PFSK-1 (cell line): ENCODE measurements around the gene FAM171A1.

Experiments used
- FOXP2 ChIP-seq: optimal IDR thresholded peaks from 2 replicates; pipeline ENCODE3; 2011; ENCODE audit warnings: borderline replicate concordance, control low read depth, inconsistent platforms; ENCODE audit not compliant: insufficient read depth; ENCODE audit errors: extremely low read length, extremely low read depth
- POLR2AphosphoS5 ChIP-seq: IDR thresholded peaks from 2 replicates; pipeline ENCODE4 v1.6.1; 2012; ENCODE audit warnings: low read depth, mild to moderate bottlenecking, control low read depth, low read length, moderate library complexity
- SIN3A ChIP-seq: IDR thresholded peaks from 2 replicates; pipeline ENCODE4 v1.6.1; 2012; ENCODE audit warnings: mild to moderate bottlenecking, low read length, moderate library complexity, borderline replicate concordance; ENCODE audit not compliant: insufficient read depth
- TAF1 ChIP-seq: IDR thresholded peaks from 2 replicates; pipeline ENCODE4 v1.6.1; 2012; ENCODE audit warnings: low read length, control low read depth, borderline replicate concordance; ENCODE audit not compliant: insufficient read depth
- TF ChIP-seq, protein P1 (sequence below), 2 experiments: IDR thresholded peaks; 2 replicates each; pipeline versions ENCODE4 v1.6.1 to v1.8.0; 2011 to 2012; ENCODE audit warnings: low read depth in 2 of 2, low read length in 2 of 2, control low read depth in 1 of 2, inconsistent platforms in 1 of 2, mild to moderate bottlenecking in 1 of 2, moderate library complexity in 1 of 2; ENCODE audit not compliant: insufficient read depth in 1 of 2

- TF ChIP-seq, protein P1, sequence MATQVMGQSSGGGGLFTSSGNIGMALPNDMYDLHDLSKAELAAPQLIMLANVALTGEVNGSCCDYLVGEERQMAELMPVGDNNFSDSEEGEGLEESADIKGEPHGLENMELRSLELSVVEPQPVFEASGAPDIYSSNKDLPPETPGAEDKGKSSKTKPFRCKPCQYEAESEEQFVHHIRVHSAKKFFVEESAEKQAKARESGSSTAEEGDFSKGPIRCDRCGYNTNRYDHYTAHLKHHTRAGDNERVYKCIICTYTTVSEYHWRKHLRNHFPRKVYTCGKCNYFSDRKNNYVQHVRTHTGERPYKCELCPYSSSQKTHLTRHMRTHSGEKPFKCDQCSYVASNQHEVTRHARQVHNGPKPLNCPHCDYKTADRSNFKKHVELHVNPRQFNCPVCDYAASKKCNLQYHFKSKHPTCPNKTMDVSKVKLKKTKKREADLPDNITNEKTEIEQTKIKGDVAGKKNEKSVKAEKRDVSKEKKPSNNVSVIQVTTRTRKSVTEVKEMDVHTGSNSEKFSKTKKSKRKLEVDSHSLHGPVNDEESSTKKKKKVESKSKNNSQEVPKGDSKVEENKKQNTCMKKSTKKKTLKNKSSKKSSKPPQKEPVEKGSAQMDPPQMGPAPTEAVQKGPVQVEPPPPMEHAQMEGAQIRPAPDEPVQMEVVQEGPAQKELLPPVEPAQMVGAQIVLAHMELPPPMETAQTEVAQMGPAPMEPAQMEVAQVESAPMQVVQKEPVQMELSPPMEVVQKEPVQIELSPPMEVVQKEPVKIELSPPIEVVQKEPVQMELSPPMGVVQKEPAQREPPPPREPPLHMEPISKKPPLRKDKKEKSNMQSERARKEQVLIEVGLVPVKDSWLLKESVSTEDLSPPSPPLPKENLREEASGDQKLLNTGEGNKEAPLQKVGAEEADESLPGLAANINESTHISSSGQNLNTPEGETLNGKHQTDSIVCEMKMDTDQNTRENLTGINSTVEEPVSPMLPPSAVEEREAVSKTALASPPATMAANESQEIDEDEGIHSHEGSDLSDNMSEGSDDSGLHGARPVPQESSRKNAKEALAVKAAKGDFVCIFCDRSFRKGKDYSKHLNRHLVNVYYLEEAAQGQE (IDR thresholded peaks at IDR 0.05; ENCODE audit: insufficient read depth in 1 of 2, low read depth in 2 of 2, low read length in 2 of 2): no peak
- no peak for TF ChIP-seq TAF1
- TF ChIP-seq POLR2AphosphoS5: no peak
- TF ChIP-seq SIN3A: no peak
- TF ChIP-seq FOXP2: no peak
Measured at GRCh38 chr10:15229268-15229667, 141.8 kb downstream of the FAM171A1 start.
